H9 (cell line): ENCODE data around the gene CDC26. TPM values are rescaled to one million over a fixed set of nuclear protein-coding genes. Genes with fewer than 3 reads are reported as not detected.

Source experiments
- DNase-seq: peaks from one replicate; pipeline ENCODE4 v3.0.0-alpha.2; 2017
- H2AFZ ChIP-seq: one replicate; pipeline ENCODE4 v1.6.1; 2013; ENCODE audit warnings: mild to moderate bottlenecking, low read length, control low read depth, moderate library complexity
- H2AK5ac ChIP-seq: 2 replicates; pipeline ENCODE4 v1.6.1; 2013; ENCODE audit warnings: low read length, control low read depth, mixed read lengths; ENCODE audit not compliant: insufficient read length
- H2BK120ac ChIP-seq: one replicate; pipeline ENCODE4 v1.6.1; 2013; ENCODE audit warnings: low read depth, mild to moderate bottlenecking, low read length, control low read depth, inconsistent platforms; ENCODE audit not compliant: poor library complexity, severe bottlenecking
- H2BK12ac ChIP-seq: 2 replicates; pipeline ENCODE4 v1.6.1; 2013; ENCODE audit warnings: low read length, control low read depth, mixed read lengths, low read depth; ENCODE audit not compliant: insufficient read length
- H2BK15ac ChIP-seq: 2 replicates; pipeline ENCODE4 v1.6.1; 2013; ENCODE audit warnings: low read depth, low read length, control low read depth
- H2BK20ac ChIP-seq: one replicate; pipeline ENCODE4 v1.6.1; 2013; ENCODE audit warnings: low read depth, mild to moderate bottlenecking, low read length, control low read depth, inconsistent platforms; ENCODE audit not compliant: poor library complexity, severe bottlenecking
- H2BK5ac ChIP-seq: 2 replicates; pipeline ENCODE4 v1.6.1; 2013; ENCODE audit warnings: low read length, control low read depth, mixed read lengths; ENCODE audit not compliant: insufficient read length
- H3K14ac ChIP-seq: 2 replicates; pipeline ENCODE4 v1.6.1; 2013; ENCODE audit warnings: low read length, control low read depth; ENCODE audit not compliant: insufficient read depth
- H3K18ac ChIP-seq: 2 replicates; pipeline ENCODE4 v1.6.1; 2013; ENCODE audit warnings: low read depth, mild to moderate bottlenecking, mixed read lengths, low read length, control low read depth; ENCODE audit not compliant: insufficient read length
- H3K23ac ChIP-seq: 2 replicates; pipeline ENCODE4 v1.6.1; 2013; ENCODE audit warnings: low read length, control low read depth, mixed read lengths, low read depth; ENCODE audit not compliant: insufficient read length
- H3K23me2 ChIP-seq: 2 replicates; pipeline ENCODE4 v1.6.1; 2013; ENCODE audit warnings: low read depth, mild to moderate bottlenecking, mixed read lengths, low read length, control low read depth; ENCODE audit not compliant: insufficient read length, poor library complexity, severe bottlenecking
- H3K27ac ChIP-seq: 2 replicates; pipeline ENCODE4 v1.5.1; 2013; ENCODE audit warnings: low read length, control low read depth, mixed read lengths, low read depth; ENCODE audit not compliant: insufficient read length
- H3K27me3 ChIP-seq: 2 replicates; pipeline ENCODE4 v1.6.1; 2013; ENCODE audit warnings: low read length, control low read depth, inconsistent platforms; ENCODE audit not compliant: insufficient read depth
- H3K4ac ChIP-seq: 2 replicates; pipeline ENCODE4 v1.6.1; 2013; ENCODE audit warnings: low read depth, mild to moderate bottlenecking, control low read depth, inconsistent platforms, low read length, moderate library complexity
- H3K4me1 ChIP-seq: 2 replicates; pipeline ENCODE4 v1.6.1; 2013; ENCODE audit warnings: low read length, control low read depth, inconsistent platforms; ENCODE audit not compliant: insufficient read depth
- H3K4me2 ChIP-seq: 2 replicates; pipeline ENCODE4 v1.6.1; 2013; ENCODE audit warnings: low read length, control low read depth, mixed read lengths; ENCODE audit not compliant: insufficient read length, insufficient read depth
- H3K56ac ChIP-seq: 2 replicates; pipeline ENCODE4 v1.6.1; 2013; ENCODE audit warnings: low read depth, mild to moderate bottlenecking, mixed read lengths, low read length, control low read depth; ENCODE audit not compliant: insufficient read length
- H3K79me1 ChIP-seq: 2 replicates; pipeline ENCODE4 v1.6.1; 2013; ENCODE audit warnings: low read depth, mild to moderate bottlenecking, moderate library complexity, low read length, control low read depth, inconsistent platforms; ENCODE audit not compliant: insufficient read depth, poor library complexity, severe bottlenecking
- H3K79me2 ChIP-seq: 2 replicates; pipeline ENCODE4 v1.6.1; 2013; ENCODE audit warnings: low read length, control low read depth, inconsistent platforms; ENCODE audit not compliant: insufficient read depth
- H3K9ac ChIP-seq: 2 replicates; pipeline ENCODE4 v1.6.1; 2013; ENCODE audit warnings: low read length, control low read depth, mixed read lengths; ENCODE audit not compliant: insufficient read length; ENCODE audit errors: extremely low read depth
- H3K9me3 ChIP-seq: one replicate; pipeline ENCODE4 v1.6.1; 2013; ENCODE audit warnings: low read depth, low read length, inconsistent platforms; ENCODE audit not compliant: control insufficient read depth
- H3T11ph ChIP-seq: one replicate; pipeline ENCODE4 v1.6.1; 2013; ENCODE audit warnings: mild to moderate bottlenecking, low read length, control low read depth, inconsistent platforms
- H4K20me1 ChIP-seq: one replicate; pipeline ENCODE4 v1.6.1; 2013; ENCODE audit not compliant: control insufficient read depth, insufficient read length, insufficient read depth
- H4K5ac ChIP-seq: 2 replicates; pipeline ENCODE4 v1.6.1; 2013; ENCODE audit warnings: low read depth, mild to moderate bottlenecking, mixed read lengths, low read length, control low read depth; ENCODE audit not compliant: insufficient read length
- H4K8ac ChIP-seq: replicated peaks from 2 replicates; pipeline ENCODE4 v1.6.1; 2013; ENCODE audit warnings: low read length, control low read depth, mixed read lengths, low read depth; ENCODE audit not compliant: insufficient read length
- H4K91ac ChIP-seq: 2 replicates; pipeline ENCODE4 v1.6.1; 2013; ENCODE audit warnings: low read depth, mild to moderate bottlenecking, moderate library complexity, mixed read lengths, low read length, control low read depth; ENCODE audit not compliant: insufficient read length
- H3K27ac Mint-ChIP-seq, 3 experiments: 2 replicates in 2 of 3; 3 replicates in 1 of 3; pipeline ENCODE4 v1.8.0; 2020 to 2021; ENCODE audit warnings: mixed read lengths in 3 of 3, mild to moderate bottlenecking in 1 of 3, moderate library complexity in 1 of 3
- H3K27me3 Mint-ChIP-seq: 2 replicates; pipeline ENCODE4 v1.8.0; 2021; ENCODE audit warnings: low read depth, mild to moderate bottlenecking, moderate library complexity, mixed read lengths
- H3K36me3 Mint-ChIP-seq, 3 experiments: 2 replicates in 2 of 3; 3 replicates in 1 of 3; pipeline ENCODE4 v1.8.0; 2020 to 2021; ENCODE audit warnings: low read depth in 3 of 3, mixed read lengths in 3 of 3; ENCODE audit not compliant: insufficient read depth in 1 of 3
- H3K4me1 Mint-ChIP-seq, 2 experiments: 2 replicates each; pipeline ENCODE4 v1.8.0; 2020; ENCODE audit warnings: mixed read lengths in 2 of 2
- H3K4me3 Mint-ChIP-seq, 2 experiments: 2 replicates in 1 of 2; 3 replicates in 1 of 2; pipeline ENCODE4 v1.8.0; 2020 to 2021; ENCODE audit warnings: mild to moderate bottlenecking in 2 of 2, mixed read lengths in 2 of 2, moderate library complexity in 1 of 2
- H3K9me3 Mint-ChIP-seq, 2 experiments: 2 replicates in 1 of 2; 3 replicates in 1 of 2; pipeline ENCODE4 v1.8.0; 2020; ENCODE audit warnings: mild to moderate bottlenecking in 2 of 2, mixed read lengths in 2 of 2, moderate library complexity in 1 of 2
- WGBS: extraction: QIAGEN DNeasy Blood & Tissue Kit; methylation state at CpG from one replicate; pipeline ENCODE4 v1.1.7; 2013; ENCODE audit warnings: missing lambda C conversion rate, low lambda C conversion rate, mixed read lengths; ENCODE audit not compliant: insufficient read length; ENCODE audit errors: extremely low coverage; 5-methylcytosine and 5-hydroxymethylcytosine counted together
- total RNA-seq: library from RNA; stranded (reverse); gene quantifications from 2 replicates; pipeline ENCODE4 v1.2.1, GENCODE V29; 2021
- TF ChIP-seq, protein P1 (sequence below): fragments of 200-600 bp; sonication (generic); conservative IDR thresholded peaks from 3 replicates; pipeline ENCODE4 v1.8.0; 2021; ENCODE audit warnings: antibody characterized with exemption, mild to moderate bottlenecking

Gene CDC26
- total RNA-seq, 1 experiment from 2014 or later: 38.6 TPM

DNA sequence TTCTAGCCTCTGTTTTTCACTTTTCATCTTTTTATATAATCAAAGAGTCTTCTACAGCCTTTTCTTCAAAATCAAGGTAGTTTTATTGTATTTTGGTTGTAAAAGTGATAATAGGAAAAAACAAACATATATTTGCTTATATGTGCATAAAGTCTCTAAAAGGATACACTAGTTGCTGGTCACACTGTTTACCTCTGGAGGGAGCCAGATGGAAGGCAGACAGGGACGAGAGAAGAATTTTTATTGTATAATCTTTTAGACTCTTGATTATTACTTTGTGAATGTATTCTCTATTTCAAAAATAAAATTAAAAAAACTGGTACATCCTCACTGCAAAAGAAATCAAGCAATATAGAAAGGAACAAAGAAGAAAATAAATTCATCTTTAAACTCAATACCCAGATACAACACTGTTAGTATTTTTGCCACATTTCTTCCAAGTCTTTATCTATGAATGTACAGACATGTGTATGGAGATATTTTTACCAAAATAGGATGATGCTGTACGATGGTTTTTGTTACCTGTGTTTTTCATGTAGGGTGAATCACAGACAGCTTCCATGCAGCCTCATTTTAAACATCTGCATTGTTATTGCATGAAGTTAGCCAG lies 33.9 kb upstream of the CDC26 start:
- no peak overlapping the region for H4K8ac ChIP-seq
- Mint-ChIP-seq H3K9me3 (no peaks in the 10 kb centered on the region), H3K4me1 (no peaks in the 10 kb centered on the region), H3K27me3 (no peaks in the 10 kb centered on the region; the same call in 1 of the 2 replicates), H3K27ac (no peak overlapping the region), H3K4me3 (no peak overlapping the region), H3K36me3 (no peaks in the 10 kb centered on the region)
- TF ChIP-seq, protein P1, sequence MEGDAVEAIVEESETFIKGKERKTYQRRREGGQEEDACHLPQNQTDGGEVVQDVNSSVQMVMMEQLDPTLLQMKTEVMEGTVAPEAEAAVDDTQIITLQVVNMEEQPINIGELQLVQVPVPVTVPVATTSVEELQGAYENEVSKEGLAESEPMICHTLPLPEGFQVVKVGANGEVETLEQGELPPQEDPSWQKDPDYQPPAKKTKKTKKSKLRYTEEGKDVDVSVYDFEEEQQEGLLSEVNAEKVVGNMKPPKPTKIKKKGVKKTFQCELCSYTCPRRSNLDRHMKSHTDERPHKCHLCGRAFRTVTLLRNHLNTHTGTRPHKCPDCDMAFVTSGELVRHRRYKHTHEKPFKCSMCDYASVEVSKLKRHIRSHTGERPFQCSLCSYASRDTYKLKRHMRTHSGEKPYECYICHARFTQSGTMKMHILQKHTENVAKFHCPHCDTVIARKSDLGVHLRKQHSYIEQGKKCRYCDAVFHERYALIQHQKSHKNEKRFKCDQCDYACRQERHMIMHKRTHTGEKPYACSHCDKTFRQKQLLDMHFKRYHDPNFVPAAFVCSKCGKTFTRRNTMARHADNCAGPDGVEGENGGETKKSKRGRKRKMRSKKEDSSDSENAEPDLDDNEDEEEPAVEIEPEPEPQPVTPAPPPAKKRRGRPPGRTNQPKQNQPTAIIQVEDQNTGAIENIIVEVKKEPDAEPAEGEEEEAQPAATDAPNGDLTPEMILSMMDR: peak; percentile 80
- no peaks in the 10 kb centered on the region for H3K23me2 ChIP-seq
- no peak overlapping the region for H3K14ac ChIP-seq
- H2AK5ac ChIP-seq: no peak overlapping the region
- no peak overlapping the region for H2BK12ac ChIP-seq
- H2BK15ac ChIP-seq: no peak overlapping the region
- no peak overlapping the region for H4K5ac ChIP-seq
- H2BK120ac ChIP-seq: no peak overlapping the region
- no peak overlapping the region for H2AFZ ChIP-seq
- H3K23ac ChIP-seq: no peak overlapping the region
- no peak overlapping the region for H4K91ac ChIP-seq
- no peak overlapping the region for H3K27ac ChIP-seq
- H3K56ac ChIP-seq: no peak overlapping the region
- no peaks in the 10 kb centered on the region for H3K9me3 ChIP-seq
- no peak overlapping the region for H3T11ph ChIP-seq
- no CpG with 5 or more reads among the region's 2 CpGs for WGBS
- H4K20me1 ChIP-seq: no peaks in the 10 kb centered on the region
- H3K4me1 ChIP-seq: no peaks in the 10 kb centered on the region
- H2BK5ac ChIP-seq: no peak overlapping the region
- H3K27me3 ChIP-seq: no peaks in the 10 kb centered on the region
- no peak overlapping the region for H3K4ac ChIP-seq
- no peak for DNase-seq
- no peak overlapping the region for H3K9ac ChIP-seq
- no peak overlapping the region for H3K4me2 ChIP-seq
- no peak overlapping the region for H2BK20ac ChIP-seq
- no peaks in the 10 kb centered on the region for H3K79me1 ChIP-seq
- H3K18ac ChIP-seq: no peak overlapping the region
- no peaks in the 10 kb centered on the region for H3K79me2 ChIP-seq
